HepG2 (cell line): Measurements from ENCODE around the gene ELP5. TPM values are rescaled to one million over a fixed set of nuclear protein-coding genes. Genes with fewer than 3 reads are reported as not detected.

Experiments
- ATAC-seq: fragments of 200-7000 bp; cut with Tn5 transposase; 3 replicates; pipeline ENCODE4 v1.9.1; 2020; ENCODE audit warnings: mild to moderate bottlenecking, moderate library complexity
- BruUV-seq: library from RNA; stranded (reverse); fragments of 400-500 nt; replicated peaks from 2 replicates; lab custom pipeline; 2021; lab: Mats Ljungman, UMichigan
- CTCF ChIA-PET: fragments of 300-600 bp; formaldehyde crosslinking; extraction: SDS; loops from one replicate; lab custom pipeline; 2021; ENCODE audit warnings: low total read pairs, inconsistent platforms, low intra/inter-chr PET ratio; lab: Yijun Ruan, JAX
- POLR2A ChIA-PET: fragments of 350-600 bp; sonication (Branson Sonifier 250); formaldehyde crosslinking; loops from one replicate; lab custom pipeline; 2020; ENCODE audit warnings: antibody characterized with exemption, inconsistent platforms; lab: Yijun Ruan, JAX
- DNase-seq: peaks from one replicate; pipeline ENCODE4 v3.0.0-alpha.2; 2015; ENCODE audit warnings: low spot score
- FAIRE-seq: peaks from 3 replicates; lab custom pipeline; 2011; peaks lifted over from hg19 to GRCh38; lab: Jason Lieb, UNC
- H2AFZ ChIP-seq: one replicate; pipeline ENCODE4 v1.6.1; 2011; ENCODE audit warnings: low read length, inconsistent platforms
- H3K27ac ChIP-seq: fragments of 300-600 bp; 3 replicates; pipeline ENCODE4 v1.8.0; 2011; ENCODE audit warnings: mixed run types, mild to moderate bottlenecking, mixed read lengths, low read length, inconsistent platforms; ENCODE audit not compliant: insufficient read depth; ENCODE audit errors: extremely low read length
- H3K27me3 ChIP-seq, 2 experiments: fragments of 200-600 bp in 1 of 2; 2 replicates in 1 of 2; 3 replicates in 1 of 2; pipeline versions ENCODE4 v1.6.0 to v1.8.0; 2011; ENCODE audit warnings: low read length in 2 of 2, mild to moderate bottlenecking in 2 of 2, moderate library complexity in 2 of 2, inconsistent platforms in 1 of 2; ENCODE audit not compliant: insufficient read depth in 2 of 2, control insufficient read depth in 1 of 2
- H3K36me3 ChIP-seq, 2 experiments: fragments of 200-600 bp in 1 of 2; replicated peaks in 1 of 2; 2 replicates in 1 of 2; 3 replicates in 1 of 2; pipeline versions ENCODE4 v1.5.1 to v1.8.0; 2011; ENCODE audit warnings: low read length in 2 of 2, inconsistent platforms in 1 of 2; ENCODE audit not compliant: insufficient read depth in 2 of 2, control insufficient read depth in 1 of 2
- H3K4me1 ChIP-seq: 2 replicates; pipeline ENCODE4 v1.5.1; 2012; ENCODE audit warnings: low read length, inconsistent platforms; ENCODE audit not compliant: insufficient read depth
- H3K4me2 ChIP-seq: 2 replicates; pipeline ENCODE4 v1.6.0; 2011; ENCODE audit warnings: low read depth, low read length, inconsistent platforms
- H3K4me3 ChIP-seq, 3 experiments: fragments of 200-600 bp in 1 of 3; sonication (generic), shearing (Covaris generic) in 1 of 3; replicated peaks in 1 of 3; 2 replicates each; pipeline ENCODE4 v1.5.1; 2011 to 2016; ENCODE audit warnings: low read length in 3 of 3, inconsistent platforms in 2 of 3, low read depth in 2 of 3, mild to moderate bottlenecking in 2 of 3, control low read depth in 1 of 3, mixed read lengths in 1 of 3; ENCODE audit not compliant: insufficient read depth in 1 of 3
- H3K79me2 ChIP-seq: one replicate; pipeline ENCODE4 v1.6.1; 2011; ENCODE audit warnings: low read length, inconsistent platforms; ENCODE audit not compliant: insufficient read depth
- H3K9ac ChIP-seq: 2 replicates; pipeline ENCODE4 v1.6.0; 2011; ENCODE audit warnings: mild to moderate bottlenecking, low read depth, low read length, inconsistent platforms; ENCODE audit not compliant: insufficient read depth
- H3K9me3 ChIP-seq: 2 replicates; pipeline ENCODE4 v1.5.1; 2012; ENCODE audit warnings: mild to moderate bottlenecking, low read length
- H4K20me1 ChIP-seq: 2 replicates; pipeline ENCODE4 v1.6.0; 2011; ENCODE audit warnings: inconsistent platforms, mild to moderate bottlenecking, low read length, moderate library complexity; ENCODE audit not compliant: insufficient read depth
- ERF ChIP-seq: IDR thresholded peaks from 2 replicates; pipeline ENCODE4 v1.6.1; 2018; ENCODE audit warnings: missing biosample characterization, missing genetic modification reagents
- HNRNPLL ChIP-seq: fragments of 200-400 bp; formaldehyde crosslinking; IDR thresholded peaks from 2 replicates; pipeline ENCODE4 v1.6.1; 2017; ENCODE audit warnings: mild to moderate bottlenecking, low read depth, low read length; ENCODE audit not compliant: poor library complexity, severe bottlenecking
- KDM5A ChIP-seq: fragments of 200-600 bp; sonication (generic); IDR thresholded peaks from 2 replicates; pipeline ENCODE4 v1.7.0; 2018; ENCODE audit warnings: antibody characterized with exemption, mild to moderate bottlenecking, low read length, borderline replicate concordance
- PLRG1 ChIP-seq: fragments of 450-650 bp; conservative IDR thresholded peaks from 2 replicates; pipeline ENCODE4 v1.6.1; 2016
- SAP130 ChIP-seq: IDR thresholded peaks from 2 replicates; pipeline ENCODE4 v1.6.1; 2016; ENCODE audit warnings: low read depth
- SP5 ChIP-seq: IDR thresholded peaks from 2 replicates; pipeline ENCODE4 v1.6.1; 2016; ENCODE audit warnings: low read depth, borderline replicate concordance
- SRSF1 ChIP-seq: fragments of 200-400 bp; formaldehyde crosslinking; optimal IDR thresholded peaks from 2 replicates; pipeline ENCODE3; 2017; ENCODE audit warnings: mild to moderate bottlenecking, low read depth, low read length, moderate library complexity
- SSRP1 ChIP-seq: IDR thresholded peaks from 2 replicates; pipeline ENCODE4 v1.6.1; 2016; ENCODE audit warnings: control low read depth
- TAF1 ChIP-seq: sonication (generic); formaldehyde crosslinking; IDR thresholded peaks from 2 replicates; pipeline ENCODE4 v1.4.0; 2020; ENCODE audit warnings: missing genetic modification reagents
- ZNF543 ChIP-seq: sonication (generic); formaldehyde crosslinking; IDR thresholded peaks from 2 replicates; pipeline ENCODE4 v1.4.0; 2020; ENCODE audit warnings: mild to moderate bottlenecking, missing genetic modification reagents
- ZNF567 ChIP-seq: sonication (generic); formaldehyde crosslinking; IDR thresholded peaks from 2 replicates; pipeline ENCODE4 v1.8.1; 2023; ENCODE audit warnings: mild to moderate bottlenecking, missing genetic modification reagents, borderline replicate concordance
- ZNF660 ChIP-seq: sonication (generic); formaldehyde crosslinking; IDR thresholded peaks from 2 replicates; pipeline ENCODE4 v1.5.1; 2020; ENCODE audit warnings: mild to moderate bottlenecking, low read depth, missing genetic modification reagents, borderline replicate concordance
- WGBS: methylation state at CpG from one replicate; pipeline ENCODE4 v1.1.6; 2017; ENCODE audit warnings: low lambda C conversion rate; 5-methylcytosine and 5-hydroxymethylcytosine counted together
- in situ Hi-C: cut with HindIII; loops from 2 replicates; pipeline ENCODE4 v1.10.0; 2017; ENCODE audit warnings: low pct_unique_long_range_greater_than_20kb; ENCODE audit not compliant: extremely low pct_ligation_motif_present
- intact Hi-C: fragments of 100-400 bp; cut with micrococcal nuclease; formaldehyde crosslinking; loops from one replicate; pipeline ENCODE4 v1.10.0; 2022; ENCODE audit not compliant: unreplicated experiment
- polyA plus RNA-seq, 8 experiments: library from polyadenylated mRNA; depleted of rRNA in 3 of 8; stranded (reverse) in 7 of 8; unstranded in 1 of 8; fragments of >200 nt; fragmentation: Illumina TruSeq in 4 of 8; extraction: Trizol in 4 of 8; gene quantifications; 2 replicates each; pipeline versions ENCODE4 v1.2.1 to v1.2.3, GENCODE V29; 2011 to 2016; ENCODE audit warnings: low read depth in 4 of 8, missing spikeins in 1 of 8, mixed read lengths in 1 of 8; ENCODE audit not compliant: insufficient read depth in 1 of 8
- total RNA-seq, 5 experiments: library from RNA; depleted of rRNA; stranded (reverse); fragments of >200 nt; fragmentation: Illumina TruSeq; extraction: Trizol; gene quantifications; 2 replicates each; pipeline ENCODE4 v1.2.3, GENCODE V29; 2016; ENCODE audit warnings: low read depth in 1 of 5
- TF ChIP-seq, protein P1 (sequence below), 2 experiments: IDR thresholded peaks; 2 replicates each; pipeline ENCODE4 v1.6.1; 2011 to 2012; ENCODE audit warnings: low read length in 2 of 2, borderline replicate concordance in 1 of 2, low read depth in 1 of 2, mild to moderate bottlenecking in 1 of 2, moderate library complexity in 1 of 2
- TF ChIP-seq, protein P2 (sequence below): sonication (generic); IDR thresholded peaks from 2 replicates; pipeline ENCODE4 v1.6.1; 2016; ENCODE audit warnings: low read depth, borderline replicate concordance
- TF ChIP-seq, protein P3 (sequence below): sonication (generic); formaldehyde crosslinking; IDR thresholded peaks from 2 replicates; pipeline ENCODE4 v1.4.0; 2020; ENCODE audit warnings: missing genetic modification reagents
- TF ChIP-seq, protein P4 (sequence below): sonication (generic); formaldehyde crosslinking; IDR thresholded peaks from 2 replicates; pipeline ENCODE4 v1.4.0; 2020; ENCODE audit warnings: missing genetic modification reagents, borderline replicate concordance

ELP5 gene
- total and polyA plus RNA-seq, 2 of the 13 experiments (the other 11 are each of a cell fraction or from before 2014, with no cell fraction given), result 67.6 to 69.8 TPM

GRCh38 chr17:7293816-7294613, 42.0 kb downstream of the ELP5 start:
- Histone ChIP-seq H3K4me3 (peak overlapping the region in 2 of 3 experiments; percentile 15 to 53; a peak in 4 of 6 replicates), H3K79me2 (no peaks in the 10 kb centered on the region), H3K4me1 (peaks cover 41% of the 10 kb centered on the region), H2AFZ (no peak overlapping the region), H3K9me3 (no peaks in the 10 kb centered on the region), H3K9ac (0 out of 2 replicates have a peak overlapping the region, but pooled peaks have one; percentile 34), H3K36me3 (no peaks in the 10 kb centered on the region), H3K4me2 (peak overlapping the region; percentile 75), H3K27ac (no peak overlapping the region), H3K27me3 (peaks cover 0 to 11% of the 10 kb centered on the region in 2 experiments; a peak in 2 of 5 replicates), H4K20me1 (no peaks in the 10 kb centered on the region)
- BruUV-seq, result no TSS peak
- intact Hi-C loops (no loop called here), in situ Hi-C loops (no loop called here)
- ChIA-PET POLR2A (interaction anchor here (0.5 to 3.7 kb wide), 6 partner anchors 12 to 248 kb away, joined by 3 to 35 read pairs (median 4); partner anchors contain the start of genes DVL2, GABARAP and SLC2A4), CTCF (no interaction called here)
- DNase-seq, result peak; percentile 49
- 79% methylated on average over 42 of the region's 75 CpGs for WGBS
- FAIRE-seq, result peak; percentile 30
- ATAC-seq, result peak; percentile 52
- TF ChIP-seq ERF (CRISPR knock-in tag) (no peak), SP5 (CRISPR knock-in tag) (peak; percentile 58; the same call in 1 of the 2 replicates), ZNF567 (no peak), TAF1 (CRISPR knock-in tag) (no peak), HNRNPLL (peak; percentile 33), PLRG1 (no peak), SSRP1 (CRISPR knock-in tag) (no peak), ZNF543 (CRISPR knock-in tag) (0 out of 2 replicates have a peak, but pooled peaks have one; percentile 40), SRSF1 (no peak), ZNF660 (CRISPR knock-in tag) (no peak), KDM5A (no peak), SAP130 (CRISPR knock-in tag) (peak; percentile 35; the same call in 1 of the 2 replicates)
- TF ChIP-seq, protein P1, sequence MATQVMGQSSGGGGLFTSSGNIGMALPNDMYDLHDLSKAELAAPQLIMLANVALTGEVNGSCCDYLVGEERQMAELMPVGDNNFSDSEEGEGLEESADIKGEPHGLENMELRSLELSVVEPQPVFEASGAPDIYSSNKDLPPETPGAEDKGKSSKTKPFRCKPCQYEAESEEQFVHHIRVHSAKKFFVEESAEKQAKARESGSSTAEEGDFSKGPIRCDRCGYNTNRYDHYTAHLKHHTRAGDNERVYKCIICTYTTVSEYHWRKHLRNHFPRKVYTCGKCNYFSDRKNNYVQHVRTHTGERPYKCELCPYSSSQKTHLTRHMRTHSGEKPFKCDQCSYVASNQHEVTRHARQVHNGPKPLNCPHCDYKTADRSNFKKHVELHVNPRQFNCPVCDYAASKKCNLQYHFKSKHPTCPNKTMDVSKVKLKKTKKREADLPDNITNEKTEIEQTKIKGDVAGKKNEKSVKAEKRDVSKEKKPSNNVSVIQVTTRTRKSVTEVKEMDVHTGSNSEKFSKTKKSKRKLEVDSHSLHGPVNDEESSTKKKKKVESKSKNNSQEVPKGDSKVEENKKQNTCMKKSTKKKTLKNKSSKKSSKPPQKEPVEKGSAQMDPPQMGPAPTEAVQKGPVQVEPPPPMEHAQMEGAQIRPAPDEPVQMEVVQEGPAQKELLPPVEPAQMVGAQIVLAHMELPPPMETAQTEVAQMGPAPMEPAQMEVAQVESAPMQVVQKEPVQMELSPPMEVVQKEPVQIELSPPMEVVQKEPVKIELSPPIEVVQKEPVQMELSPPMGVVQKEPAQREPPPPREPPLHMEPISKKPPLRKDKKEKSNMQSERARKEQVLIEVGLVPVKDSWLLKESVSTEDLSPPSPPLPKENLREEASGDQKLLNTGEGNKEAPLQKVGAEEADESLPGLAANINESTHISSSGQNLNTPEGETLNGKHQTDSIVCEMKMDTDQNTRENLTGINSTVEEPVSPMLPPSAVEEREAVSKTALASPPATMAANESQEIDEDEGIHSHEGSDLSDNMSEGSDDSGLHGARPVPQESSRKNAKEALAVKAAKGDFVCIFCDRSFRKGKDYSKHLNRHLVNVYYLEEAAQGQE (IDR thresholded peaks at IDR 0.05; ENCODE audit: borderline replicate concordance in 1 of 2, low read depth in 1 of 2, low read length in 2 of 2), result no peak
- TF ChIP-seq, protein P2, sequence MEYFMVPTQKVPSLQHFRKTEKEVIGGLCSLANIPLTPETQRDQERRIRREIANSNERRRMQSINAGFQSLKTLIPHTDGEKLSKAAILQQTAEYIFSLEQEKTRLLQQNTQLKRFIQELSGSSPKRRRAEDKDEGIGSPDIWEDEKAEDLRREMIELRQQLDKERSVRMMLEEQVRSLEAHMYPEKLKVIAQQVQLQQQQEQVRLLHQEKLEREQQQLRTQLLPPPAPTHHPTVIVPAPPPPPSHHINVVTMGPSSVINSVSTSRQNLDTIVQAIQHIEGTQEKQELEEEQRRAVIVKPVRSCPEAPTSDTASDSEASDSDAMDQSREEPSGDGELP, result no peak
- TF ChIP-seq, protein P3, sequence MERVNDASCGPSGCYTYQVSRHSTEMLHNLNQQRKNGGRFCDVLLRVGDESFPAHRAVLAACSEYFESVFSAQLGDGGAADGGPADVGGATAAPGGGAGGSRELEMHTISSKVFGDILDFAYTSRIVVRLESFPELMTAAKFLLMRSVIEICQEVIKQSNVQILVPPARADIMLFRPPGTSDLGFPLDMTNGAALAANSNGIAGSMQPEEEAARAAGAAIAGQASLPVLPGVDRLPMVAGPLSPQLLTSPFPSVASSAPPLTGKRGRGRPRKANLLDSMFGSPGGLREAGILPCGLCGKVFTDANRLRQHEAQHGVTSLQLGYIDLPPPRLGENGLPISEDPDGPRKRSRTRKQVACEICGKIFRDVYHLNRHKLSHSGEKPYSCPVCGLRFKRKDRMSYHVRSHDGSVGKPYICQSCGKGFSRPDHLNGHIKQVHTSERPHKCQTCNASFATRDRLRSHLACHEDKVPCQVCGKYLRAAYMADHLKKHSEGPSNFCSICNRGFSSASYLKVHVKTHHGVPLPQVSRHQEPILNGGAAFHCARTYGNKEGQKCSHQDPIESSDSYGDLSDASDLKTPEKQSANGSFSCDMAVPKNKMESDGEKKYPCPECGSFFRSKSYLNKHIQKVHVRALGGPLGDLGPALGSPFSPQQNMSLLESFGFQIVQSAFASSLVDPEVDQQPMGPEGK (CRISPR knock-in tag), result peak; percentile 57; the same call in 1 of the 2 replicates
- TF ChIP-seq, protein P4, sequence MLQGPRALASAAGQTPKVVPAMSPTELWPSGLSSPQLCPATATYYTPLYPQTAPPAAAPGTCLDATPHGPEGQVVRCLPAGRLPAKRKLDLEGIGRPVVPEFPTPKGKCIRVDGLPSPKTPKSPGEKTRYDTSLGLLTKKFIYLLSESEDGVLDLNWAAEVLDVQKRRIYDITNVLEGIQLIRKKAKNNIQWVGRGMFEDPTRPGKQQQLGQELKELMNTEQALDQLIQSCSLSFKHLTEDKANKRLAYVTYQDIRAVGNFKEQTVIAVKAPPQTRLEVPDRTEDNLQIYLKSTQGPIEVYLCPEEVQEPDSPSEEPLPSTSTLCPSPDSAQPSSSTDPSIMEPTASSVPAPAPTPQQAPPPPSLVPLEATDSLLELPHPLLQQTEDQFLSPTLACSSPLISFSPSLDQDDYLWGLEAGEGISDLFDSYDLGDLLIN (CRISPR knock-in tag), result no peak
